Fibroblast of the aortic adventitia (primary cell): Measurements from ENCODE around the gene RAB18. TPM values are rescaled to one million over a fixed set of nuclear protein-coding genes. Genes with fewer than 3 reads are reported as not detected.
A peak's percentile ranks its signal among the peaks of the same experiment; 100 is the strongest.

ENCODE experiments used
- DNase-seq: peaks from one replicate; pipeline ENCODE4 v3.0.0-alpha.2; 2010; ENCODE audit warnings: low read depth
- H3K4me3 ChIP-seq: 2 replicates; pipeline ENCODE4 v1.5.1; 2011; ENCODE audit warnings: low read depth, mild to moderate bottlenecking, control low read depth, low read length, moderate library complexity
- total RNA-seq: library from RNA; depleted of rRNA; stranded (reverse); fragments of >200 nt; gene quantifications from 2 replicates; pipeline ENCODE4 v1.2.3, GENCODE V29; 2012; ENCODE audit warnings: low replicate concordance
- TF ChIP-seq, protein P1 (sequence below): IDR thresholded peaks from 2 replicates; pipeline ENCODE4 v1.5.1; 2011; ENCODE audit warnings: mild to moderate bottlenecking, low read length, control low read depth, inconsistent platforms; ENCODE audit not compliant: insufficient read depth

Gene RAB18
- 48.5 and 114 TPM in 2 replicates for total RNA-seq

DNA sequence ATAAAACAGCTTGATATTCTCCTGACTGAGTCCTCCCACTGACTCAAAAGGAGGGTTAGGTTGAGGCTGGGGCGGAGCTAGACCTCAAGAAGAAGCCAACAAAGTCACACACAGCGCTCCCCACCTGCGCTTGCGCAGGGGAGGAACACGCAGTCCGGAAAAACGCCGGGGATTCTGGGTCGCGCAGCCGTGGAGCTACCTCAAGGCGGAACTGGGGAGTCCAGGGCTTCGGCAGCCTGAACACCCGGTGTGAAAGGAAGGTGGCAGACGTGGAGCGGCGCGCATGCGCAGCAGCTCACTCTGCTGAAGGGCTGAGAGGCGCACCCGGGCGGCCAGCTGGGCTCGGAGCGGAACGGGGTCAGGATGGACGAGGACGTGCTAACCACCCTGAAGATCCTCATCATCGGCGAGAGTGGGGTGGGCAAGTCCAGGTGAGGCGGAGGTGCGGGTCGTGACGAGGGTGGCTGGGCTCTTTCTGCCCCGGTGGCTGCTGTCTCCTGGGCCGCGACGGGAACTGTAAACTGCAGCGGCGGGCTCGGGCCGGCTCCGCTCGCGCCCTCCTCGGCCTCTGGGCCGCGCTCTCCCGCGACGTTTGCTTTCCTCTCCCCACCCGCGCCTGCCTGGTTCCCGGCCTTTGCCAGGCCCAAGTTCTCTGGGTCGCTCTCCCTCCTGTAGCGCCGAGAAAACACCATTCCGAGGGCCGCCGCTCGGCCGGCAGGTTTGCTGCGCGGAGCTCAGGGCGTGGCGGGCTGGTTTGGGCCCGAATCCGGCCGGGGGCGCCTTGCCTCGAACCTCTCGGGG, at the start of gene RAB18:
Gene RAB18 (plus strand): TSS at position 298 of the 801 bp plus-strand sequence. CDS start 66 bp downstream, at position 364.
- peak; percentile 99 for DNase-seq
- peak within 1 kb of the TSS; percentile 97 for H3K4me3 ChIP-seq
- TF ChIP-seq, protein P1, sequence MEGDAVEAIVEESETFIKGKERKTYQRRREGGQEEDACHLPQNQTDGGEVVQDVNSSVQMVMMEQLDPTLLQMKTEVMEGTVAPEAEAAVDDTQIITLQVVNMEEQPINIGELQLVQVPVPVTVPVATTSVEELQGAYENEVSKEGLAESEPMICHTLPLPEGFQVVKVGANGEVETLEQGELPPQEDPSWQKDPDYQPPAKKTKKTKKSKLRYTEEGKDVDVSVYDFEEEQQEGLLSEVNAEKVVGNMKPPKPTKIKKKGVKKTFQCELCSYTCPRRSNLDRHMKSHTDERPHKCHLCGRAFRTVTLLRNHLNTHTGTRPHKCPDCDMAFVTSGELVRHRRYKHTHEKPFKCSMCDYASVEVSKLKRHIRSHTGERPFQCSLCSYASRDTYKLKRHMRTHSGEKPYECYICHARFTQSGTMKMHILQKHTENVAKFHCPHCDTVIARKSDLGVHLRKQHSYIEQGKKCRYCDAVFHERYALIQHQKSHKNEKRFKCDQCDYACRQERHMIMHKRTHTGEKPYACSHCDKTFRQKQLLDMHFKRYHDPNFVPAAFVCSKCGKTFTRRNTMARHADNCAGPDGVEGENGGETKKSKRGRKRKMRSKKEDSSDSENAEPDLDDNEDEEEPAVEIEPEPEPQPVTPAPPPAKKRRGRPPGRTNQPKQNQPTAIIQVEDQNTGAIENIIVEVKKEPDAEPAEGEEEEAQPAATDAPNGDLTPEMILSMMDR, result peak; percentile 7

DNA sequence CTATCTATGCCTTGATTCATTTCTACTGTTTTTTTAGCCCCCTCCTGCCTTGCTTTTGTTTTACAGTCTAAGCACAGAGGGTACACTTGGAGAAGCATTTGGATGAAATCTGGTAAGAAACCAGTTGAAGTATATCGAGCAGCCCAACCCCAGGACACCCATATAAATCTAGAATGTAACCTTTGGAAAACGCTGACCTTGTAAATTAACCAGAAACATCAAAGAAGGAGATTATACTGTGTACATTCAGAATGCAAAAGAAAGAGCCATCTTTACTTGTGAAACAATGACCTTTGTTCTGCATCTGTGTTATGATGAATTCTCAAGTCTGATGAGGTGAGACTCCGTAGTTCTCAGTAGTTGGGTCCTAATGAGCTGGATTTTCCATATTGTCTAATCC, 49.3 kb upstream of the RAB18 start:
- H3K4me3 ChIP-seq, result no peak overlapping the region
- DNase-seq, result no peak
- TF ChIP-seq, protein P1, result no peak

DNA sequence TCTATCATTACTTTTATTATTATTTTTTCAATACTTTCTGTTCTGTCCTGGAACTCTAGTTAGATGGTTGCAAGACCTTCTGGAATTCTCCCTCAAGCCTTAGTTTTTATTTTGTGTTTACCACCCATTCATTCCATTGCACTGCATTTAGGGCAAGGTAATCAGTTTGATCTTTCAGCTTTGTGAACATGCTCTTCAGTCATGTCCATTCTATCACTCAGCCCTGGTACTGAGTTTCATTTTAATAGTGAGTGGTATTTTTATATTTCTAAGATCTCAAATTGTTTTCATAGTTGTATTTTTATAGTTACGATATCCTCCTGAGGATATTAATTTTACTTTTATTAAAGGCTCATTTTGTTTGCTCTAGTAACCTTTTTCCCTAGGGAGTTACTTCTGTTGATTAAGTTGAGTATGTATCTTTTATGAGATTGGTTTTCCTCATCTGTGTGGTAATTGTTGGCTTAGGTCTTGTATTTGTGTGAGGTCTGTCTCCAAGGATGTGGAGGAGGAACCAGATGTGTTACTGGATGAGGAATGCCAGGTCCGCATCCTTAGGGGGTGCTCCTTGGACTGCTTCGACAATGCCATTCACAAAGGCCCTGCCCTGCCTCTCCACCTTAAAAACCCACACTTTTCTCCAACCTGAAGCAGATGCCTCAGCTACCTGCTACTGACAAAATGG, 46.7 kb upstream of the RAB18 start:
- no peak for DNase-seq
- TF ChIP-seq, protein P1, result no peak

DNA sequence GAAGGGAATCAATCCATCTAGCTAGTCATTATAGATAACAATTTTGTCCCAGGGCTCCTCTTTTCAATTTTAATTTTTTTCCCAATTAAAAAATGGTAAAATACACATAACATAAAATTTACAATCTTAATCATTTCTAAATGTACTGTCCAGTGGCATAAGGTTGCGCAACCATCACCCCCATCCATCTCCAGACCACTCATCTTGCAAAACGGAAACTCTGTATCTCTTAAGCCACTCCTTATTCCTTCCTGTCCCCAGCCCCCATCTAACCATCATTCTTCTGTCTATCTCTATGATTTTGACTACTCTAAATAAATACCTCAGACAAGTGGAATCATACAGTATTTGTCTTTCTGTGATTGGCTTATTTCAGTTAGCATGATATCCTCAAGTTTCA, 46.1 kb upstream of the RAB18 start:
- H3K4me3 ChIP-seq, result no peak overlapping the region
- DNase-seq, result no peak
- TF ChIP-seq, protein P1, result no peak

More for the DNA sequence above, 46.7 kb upstream of the RAB18 start:
- H3K4me3 ChIP-seq, result no peak overlapping the region

DNA sequence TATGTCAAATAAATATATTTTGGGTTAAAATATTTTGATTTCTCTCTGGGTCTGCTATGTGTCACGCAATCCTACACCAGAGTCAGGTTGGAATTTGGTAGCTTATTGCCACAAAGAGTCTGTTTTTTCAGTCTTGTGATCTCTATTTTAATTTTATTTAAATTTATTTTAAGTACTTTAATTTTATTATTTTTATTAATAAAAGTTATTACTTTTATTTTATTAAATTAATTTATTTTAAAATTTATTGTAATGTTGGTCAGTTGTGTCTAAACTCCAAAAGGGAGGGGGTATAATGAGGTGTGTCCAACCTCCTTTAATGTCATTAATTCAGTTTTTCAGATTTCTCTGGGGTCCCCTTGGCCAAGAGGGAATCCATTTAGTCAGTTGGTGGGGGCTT, 42.8 kb upstream of the RAB18 start:
- no peak for DNase-seq
- no peak overlapping the region for H3K4me3 ChIP-seq
- TF ChIP-seq, protein P1, result no peak

DNA sequence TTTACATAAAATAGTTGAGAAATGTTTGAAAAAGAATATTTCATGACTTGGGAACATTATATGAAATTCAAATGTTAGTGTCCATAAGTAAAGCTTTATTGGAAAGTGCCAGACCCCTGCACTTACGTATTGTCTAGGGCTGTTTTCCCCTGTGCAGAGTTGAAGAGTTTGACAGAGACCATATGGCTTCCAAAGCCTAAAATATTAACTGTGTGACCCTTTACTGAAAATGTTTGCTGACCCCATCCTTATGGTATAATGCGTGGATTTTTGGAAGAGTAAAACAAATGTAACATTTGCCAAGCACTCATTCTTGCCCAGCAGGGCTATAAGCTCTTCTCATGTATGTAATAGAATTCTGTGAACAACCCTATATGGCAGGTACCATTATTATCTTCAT, 40.1 kb upstream of the RAB18 start:
- H3K4me3 ChIP-seq, result no peak overlapping the region
- TF ChIP-seq, protein P1, result no peak
- no peak for DNase-seq
